GM19468 (cell line): Measurements from ENCODE around the gene AZGP1.
"Not testable (repeated sequence)": the region's sequence is repeated elsewhere in the genome, so short reads cannot be mapped to it uniquely, and the experiment has no call there.

Source experiments
- ATAC-seq: cut with Tn5 transposase; IDR thresholded peaks from one replicate; pipeline ENCODE4 v1.9.1; 2021; ENCODE audit warnings: mild to moderate bottlenecking, moderate library complexity, moderate number of reproducible peaks; ENCODE audit not compliant: unreplicated experiment; ENCODE audit errors: extremely low read depth

AZGP1 gene

DNA sequence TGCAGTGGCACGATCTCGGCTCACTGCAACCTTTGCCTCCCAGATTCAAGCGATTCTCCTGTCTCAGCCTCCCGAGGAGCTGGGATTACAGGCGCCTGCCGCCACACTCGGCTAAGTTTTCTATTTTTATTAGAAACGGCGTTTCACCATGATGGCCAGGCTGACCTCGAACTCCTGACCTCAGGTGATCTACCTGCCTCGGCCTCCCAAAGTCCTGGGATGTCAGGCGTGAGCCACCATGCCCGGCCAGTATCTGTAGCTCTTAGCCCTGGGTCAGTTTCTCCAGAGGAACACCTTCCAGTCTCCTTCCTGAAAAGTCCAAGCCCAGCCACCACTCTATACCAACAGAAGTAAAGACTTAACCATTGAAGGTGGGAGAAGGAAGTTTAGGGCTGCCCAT lies 24.4 kb upstream of the AZGP1 start:
- no peak for ATAC-seq

DNA sequence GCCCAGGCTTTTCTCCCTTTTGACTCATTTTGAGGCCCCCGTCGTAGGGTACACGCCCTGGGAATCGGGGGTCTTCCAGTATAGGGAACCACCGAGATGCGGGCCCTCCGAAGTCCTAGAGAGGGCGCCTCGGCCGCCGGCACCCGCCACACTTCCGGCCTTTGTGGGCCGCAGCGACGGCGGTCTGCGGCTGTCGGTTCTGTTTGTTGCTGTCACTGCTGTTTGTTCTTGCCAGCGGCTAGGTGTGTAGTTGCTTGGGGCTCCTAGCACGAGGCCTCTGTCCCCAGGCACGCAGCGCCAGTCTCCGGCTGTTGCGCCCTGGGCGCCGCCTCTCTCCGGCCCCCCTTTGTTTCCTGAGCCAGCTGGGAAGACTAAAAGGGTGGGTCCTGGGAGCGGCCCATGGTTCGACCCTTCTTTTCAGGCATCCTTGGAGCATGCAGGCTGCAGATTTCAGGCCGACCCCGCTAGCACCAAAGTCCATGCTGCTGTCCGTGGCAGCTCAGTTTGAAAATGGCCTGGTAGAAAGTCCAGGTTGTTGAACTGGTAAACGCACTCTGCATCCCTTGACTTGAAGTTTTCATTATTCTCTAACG lies 21.8 kb upstream of the AZGP1 start:
- no peak for ATAC-seq

DNA sequence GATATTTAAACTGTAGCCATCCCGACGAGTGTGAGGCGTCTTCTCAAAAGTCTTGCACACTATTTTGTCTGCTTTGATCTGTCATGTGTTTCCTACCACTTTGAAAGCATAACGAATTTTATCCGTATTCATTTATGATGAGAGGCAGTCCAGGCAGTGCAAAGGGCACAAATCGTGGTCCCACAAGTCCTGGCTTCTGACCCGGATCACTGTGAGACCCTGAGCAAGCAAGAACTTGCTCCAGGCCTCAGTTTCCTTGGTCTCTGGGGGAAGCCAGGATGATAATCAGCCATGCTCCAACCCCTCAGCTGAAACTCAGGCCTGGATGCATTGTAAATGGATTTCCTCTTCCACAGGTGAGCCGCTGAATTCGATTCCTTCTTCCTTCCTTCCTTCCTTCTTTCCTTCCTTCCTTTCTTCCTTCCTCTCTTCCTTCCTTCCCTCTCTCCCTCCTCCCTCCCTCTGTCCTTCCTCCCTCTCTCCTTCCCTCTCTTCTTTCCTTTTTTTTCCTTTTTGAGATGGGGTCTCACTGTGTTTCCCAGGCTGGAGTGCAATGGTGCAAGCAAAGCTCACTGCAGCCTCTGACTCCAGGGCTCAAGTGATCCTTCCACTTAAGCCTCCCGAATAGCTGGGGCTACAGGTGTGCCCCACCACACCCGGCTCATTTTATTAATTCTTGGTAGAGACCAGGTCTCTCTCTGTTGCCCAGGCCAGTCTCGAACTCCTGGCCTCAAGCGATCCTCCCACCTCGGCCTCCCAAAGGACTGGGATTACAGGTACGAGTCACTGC lies 21.1 kb upstream of the AZGP1 start:
- ATAC-seq = no peak

DNA sequence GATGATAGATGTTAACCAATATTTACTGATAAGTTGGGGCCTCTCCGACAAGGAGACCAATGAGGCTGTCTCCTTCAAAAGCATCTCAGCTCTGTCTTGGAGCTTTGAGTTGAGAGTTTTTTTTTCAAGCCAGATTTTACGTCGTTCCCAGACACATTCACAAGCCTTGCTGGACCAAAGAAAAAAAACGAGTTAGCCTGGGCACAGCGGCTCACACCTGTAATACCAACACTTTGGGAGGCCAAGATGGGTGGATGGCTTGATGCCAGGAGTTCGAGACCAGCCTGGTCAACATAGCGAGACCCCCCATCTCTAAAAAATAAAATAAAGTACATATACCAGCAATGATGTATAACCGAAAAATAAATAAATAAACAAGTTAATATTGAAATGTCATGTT lies 19.0 kb upstream of the AZGP1 start:
- no peak for ATAC-seq

DNA sequence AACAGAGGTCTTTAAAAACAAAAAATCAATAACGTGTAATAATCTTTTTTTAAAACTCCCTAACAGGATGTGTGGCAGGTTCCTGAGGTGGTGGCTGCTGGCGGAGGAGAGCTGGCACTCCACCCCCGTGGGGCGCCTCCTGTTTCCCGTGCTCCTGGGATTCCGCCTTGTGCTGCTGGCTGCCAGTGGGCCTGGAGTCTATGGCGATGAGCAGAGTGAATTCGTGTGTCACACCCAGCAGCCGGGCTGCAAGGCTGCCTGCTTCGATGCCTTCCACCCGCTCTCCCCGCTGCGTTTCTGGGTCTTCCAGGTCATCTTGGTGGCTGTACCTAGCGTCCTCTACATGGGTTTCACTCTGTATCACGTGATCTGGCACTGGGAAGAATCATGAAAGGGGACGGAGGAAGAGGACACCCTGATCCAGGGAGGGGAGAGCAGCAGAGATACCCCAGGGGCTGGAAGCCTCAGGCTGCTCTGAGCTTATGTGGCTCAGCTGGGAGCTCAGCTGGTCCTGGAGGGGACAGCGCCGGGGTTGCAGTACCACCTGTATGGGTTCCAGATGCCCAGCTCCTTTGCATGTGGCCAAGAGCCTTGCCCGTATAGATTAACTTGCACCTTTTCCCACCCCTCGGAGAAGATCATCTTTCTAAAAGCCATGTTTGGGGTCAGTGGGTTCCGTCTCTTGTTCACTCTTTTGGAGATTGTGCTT lies 16.7 kb upstream of the AZGP1 start:
- ATAC-seq = no peak

DNA sequence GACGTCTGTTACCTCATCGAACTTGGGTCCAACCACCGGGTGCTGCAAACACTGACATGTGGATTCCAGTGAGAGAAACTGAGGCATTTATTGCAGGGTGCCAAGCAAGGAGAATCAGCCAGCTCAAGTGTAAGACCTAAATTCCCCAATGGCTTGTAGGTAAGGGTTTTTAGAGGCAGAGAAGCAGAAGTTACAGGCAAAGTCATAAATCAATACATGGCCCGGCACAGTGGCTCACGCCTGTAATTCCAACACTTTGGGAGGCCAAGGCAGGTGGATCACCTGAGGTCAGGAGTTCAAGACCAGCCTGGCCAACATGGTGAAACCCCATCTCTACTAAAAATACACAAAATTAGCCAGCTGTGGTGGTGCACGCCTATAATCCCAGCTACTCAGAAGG lies 15.7 kb upstream of the AZGP1 start:
- ATAC-seq = not testable (repeated sequence)

DNA sequence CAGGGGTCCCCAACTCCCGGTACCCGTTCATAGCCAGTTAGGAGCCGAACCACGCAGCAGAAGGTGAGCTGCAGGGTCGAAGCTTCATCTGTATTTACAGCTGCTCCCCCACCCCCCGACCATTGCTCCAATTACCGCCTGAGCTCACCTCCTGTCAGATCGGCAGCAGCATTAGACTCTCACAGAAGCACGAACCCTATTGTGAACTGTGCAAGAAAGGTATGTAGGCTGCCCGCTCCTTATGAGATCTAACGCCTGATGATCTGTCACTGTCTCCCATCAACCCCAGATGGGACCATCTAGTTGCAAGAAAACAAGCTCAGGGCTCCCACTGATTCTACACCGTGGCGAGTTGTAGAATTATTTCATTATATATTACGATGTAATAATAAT lies 14.6 kb upstream of the AZGP1 start:
- ATAC-seq = no peak

DNA sequence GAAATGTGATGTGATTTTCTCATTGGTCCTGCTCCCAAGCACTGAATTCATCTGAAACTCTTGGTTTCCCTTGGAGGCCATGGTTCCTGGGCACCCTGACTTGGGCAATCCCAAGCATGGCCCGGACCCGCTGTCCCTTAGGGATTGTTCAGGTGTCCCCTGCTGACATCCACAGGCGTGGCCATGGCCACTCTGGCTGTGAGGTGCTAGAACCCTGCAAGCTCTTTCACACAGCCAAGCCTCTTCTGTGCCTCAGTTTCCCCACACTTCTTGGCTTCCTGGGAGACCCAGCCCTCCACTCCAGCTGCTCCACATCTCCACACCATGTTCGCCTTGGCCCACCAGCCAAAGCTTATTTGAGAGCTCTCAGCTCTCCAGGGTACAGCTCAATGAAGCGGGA lies 12.0 kb upstream of the AZGP1 start:
- no peak for ATAC-seq

DNA sequence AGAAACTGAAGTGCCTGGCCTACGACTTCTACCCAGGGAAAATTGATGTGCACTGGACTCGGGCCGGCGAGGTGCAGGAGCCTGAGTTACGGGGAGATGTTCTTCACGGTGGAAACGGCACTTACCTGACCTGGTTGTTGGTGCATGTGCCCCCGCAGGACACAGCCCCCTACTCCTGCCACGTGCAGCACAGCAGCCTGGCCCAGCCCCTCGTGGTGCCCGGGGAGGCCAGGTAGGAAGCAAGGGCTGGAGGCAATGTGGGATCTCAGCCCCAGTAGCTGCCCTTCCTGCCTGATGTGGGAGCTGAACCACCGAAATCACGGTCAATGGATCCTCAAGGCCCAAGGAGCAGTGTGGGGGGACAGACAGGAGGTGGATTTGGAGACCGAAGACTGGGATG lies 11.5 kb upstream of the AZGP1 start:
- ATAC-seq = not testable (repeated sequence)

DNA sequence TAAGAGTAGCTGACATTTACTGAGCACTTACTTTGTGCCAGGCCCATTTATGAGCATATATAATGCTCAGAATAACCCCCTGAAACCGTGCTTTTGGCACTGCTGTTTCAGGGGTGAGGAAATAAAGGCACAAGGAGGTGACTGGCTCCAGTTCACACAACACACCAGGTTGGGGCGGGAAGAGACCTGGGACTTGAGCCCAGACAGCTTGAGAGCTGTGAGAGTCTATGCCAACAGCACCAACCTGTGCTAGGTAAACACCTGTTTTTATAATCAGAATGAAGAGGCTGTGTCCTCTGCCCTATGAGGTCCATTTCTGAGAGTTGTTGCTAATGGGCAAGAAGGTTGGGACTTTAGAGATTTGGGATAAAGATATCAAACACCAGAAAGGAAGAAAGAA lies 8.8 kb upstream of the AZGP1 start:
- ATAC-seq = no peak

DNA sequence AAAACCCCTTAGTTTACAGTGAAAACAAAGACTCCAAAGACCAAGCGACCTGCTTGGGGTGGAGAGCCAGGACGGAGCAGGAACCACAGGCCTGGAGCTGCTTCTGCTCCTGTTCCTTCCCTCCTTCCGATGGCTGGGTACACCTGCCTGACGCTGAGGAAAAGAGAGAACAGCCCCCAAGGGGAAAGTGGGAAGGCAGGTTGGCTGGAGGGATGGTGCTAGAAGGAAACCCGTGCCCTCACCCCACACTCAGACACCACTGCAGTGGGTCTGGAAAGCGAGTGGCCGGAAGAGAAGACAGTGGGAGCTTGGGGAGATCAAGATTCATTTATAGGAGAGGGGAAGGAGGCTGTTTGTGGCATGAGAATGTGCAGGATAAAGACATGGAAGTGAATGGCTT lies 5.2 kb upstream of the AZGP1 start:
- ATAC-seq = not testable (repeated sequence)

DNA sequence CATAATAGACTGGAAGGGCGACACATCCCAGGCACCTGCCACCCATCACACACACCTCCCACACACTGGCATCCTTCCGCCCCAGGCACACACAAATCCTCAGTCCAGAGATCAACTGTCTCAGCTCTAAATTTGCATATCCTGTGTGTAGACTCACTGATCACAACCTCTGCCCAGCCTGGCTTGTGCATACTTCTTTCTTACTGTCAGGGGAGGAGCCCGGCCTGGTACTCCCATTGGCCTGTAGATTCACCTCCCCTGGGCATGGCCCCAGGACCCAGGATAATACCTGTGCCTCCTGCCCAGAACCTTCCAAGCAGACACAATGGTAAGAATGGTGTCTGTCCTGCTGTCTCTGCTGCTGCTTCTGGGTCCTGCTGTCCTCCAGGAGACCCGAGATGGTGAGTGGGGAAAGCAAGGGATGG lies 4.6 kb upstream of the AZGP1 start:
- peak; percentile 46 for ATAC-seq

DNA sequence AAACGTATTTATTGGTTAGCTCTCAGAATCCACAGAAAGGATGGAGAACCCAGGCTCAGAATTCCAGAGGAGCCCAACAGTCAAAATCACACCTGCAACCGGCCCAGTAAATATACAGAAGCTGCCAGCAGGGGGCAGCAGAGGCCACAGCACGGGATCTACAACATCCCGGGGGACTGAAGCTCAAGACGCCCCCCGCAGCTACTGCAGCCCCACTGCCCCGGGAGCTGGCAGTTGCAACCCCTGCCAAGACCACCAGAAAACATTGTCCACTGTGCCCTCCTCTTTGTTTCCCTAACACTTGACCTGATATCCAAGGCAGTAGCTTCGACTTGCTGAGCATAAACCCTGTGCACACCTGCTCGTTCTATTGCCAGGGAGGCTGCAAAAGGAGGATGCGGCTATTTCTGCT lies 4.0 kb upstream of the AZGP1 start:
- ATAC-seq = not testable (repeated sequence)

DNA sequence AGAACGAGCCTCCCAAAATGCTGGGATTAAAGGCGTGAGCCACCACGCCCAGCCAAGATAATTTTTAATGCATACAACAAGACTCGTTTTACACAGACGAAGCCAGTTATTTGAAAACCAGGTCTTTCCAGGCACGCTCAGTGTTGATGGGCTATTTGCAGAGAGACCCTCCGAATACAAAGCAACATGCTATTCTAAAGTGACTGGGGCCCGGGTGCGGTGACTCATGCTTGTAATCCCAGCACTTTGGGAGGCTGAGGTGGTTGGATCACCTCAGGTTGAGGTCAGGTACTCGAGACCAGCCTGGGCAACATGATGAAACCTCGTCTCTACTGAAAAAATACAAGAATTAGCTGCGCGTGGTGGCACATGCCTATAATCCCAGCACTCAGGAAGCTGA lies 795 bp upstream of the AZGP1 start:
- no peak for ATAC-seq

DNA sequence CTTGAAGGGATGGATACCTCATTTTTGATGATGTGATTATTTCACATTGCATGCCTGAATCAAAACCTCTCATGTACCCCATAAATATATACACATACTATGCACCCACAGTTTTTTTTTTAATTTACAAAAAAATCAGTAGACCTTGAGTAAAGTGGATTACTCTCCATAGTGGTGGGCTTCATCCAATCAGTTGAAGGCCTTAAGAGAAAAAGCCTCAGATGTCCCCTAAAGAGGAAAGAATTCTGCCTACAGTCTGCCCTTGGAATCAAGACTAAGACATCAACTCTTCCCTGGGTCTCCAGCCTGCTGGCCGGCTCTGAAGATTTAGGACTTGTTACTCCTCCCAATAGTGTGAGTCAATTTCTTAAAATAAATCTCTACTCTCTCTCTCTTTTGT lies 1.1 kb downstream of the AZGP1 start:
- ATAC-seq = no peak

DNA sequence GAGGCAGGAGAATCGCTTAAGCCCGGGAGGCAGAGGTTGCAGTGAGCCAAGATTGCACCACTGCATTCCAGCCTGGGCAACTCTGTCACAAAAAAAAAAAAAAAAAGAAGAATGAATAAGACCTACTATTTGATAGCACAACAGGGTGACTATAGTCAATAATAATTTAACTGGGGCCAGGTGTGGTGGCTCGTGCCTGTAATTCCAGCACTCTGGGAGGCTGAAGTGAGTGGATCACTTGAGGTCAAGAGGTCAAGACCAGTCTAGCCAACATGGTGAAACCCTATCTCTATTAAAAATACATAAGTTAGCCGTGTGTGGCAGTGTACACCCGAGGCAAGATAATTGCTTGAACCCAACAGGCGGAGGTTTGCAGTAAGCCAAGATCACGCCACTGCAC lies 2.0 kb downstream of the AZGP1 start:
- ATAC-seq = not testable (repeated sequence)

DNA sequence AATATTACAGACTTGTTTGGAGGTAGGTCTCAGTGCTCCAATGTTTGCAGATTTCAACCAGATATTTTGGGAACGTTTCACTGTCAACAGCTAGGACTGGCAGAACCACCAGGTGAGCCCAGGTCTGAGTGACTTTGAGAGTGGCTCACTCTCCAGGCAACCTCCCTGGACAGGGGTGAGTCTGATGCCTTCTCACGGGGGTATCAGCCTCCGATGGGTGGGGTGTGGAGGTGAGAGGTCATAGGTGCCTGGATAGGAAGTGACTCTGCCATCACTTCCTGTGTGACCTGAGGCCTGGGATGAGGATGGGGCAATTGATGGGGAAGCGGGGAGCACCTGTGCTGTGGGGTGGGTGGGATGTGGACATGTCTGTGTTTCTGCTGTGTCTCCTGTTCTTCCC lies 4.6 kb downstream of the AZGP1 start:
- ATAC-seq = no peak

DNA sequence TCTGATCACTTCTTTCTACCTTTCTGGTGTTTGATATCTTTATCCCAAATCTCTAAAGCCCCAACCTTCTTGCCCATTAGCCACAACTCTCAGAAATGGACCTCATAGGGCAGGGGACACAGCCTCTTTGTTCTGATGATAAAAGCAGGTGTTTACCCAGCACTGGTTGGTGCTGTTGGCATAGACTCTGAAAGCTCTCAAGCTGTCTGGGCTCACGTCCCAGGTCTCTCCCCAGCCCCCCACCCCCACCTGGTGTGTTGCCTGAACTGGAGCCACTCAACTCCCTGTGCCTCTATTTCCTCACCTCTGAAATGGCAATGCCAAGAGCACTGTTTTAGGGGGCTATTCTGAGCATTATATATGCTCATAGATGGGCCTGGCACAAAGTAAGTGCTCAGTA lies 6.0 kb downstream of the AZGP1 start:
- not testable (repeated sequence) for ATAC-seq

DNA sequence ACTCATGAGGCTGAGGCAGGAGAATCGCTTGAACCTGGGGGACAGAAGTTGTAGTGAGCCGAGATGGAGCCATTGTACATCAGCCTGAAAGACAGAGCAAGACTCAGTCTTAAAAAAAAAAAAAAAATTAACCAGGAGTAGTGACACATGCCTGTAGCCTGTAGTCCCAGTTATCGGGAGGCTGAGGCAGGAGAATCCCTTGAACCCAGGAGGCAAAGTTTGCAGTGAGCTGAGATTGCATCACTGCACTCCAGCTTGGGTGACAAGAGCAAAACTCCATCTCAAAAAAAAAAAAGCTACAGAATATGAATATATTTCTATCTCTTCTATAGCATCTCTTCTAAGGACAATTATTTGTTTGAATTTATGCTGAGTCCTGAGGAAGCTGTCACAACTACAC lies 6.5 kb downstream of the AZGP1 start:
- ATAC-seq = no peak

DNA sequence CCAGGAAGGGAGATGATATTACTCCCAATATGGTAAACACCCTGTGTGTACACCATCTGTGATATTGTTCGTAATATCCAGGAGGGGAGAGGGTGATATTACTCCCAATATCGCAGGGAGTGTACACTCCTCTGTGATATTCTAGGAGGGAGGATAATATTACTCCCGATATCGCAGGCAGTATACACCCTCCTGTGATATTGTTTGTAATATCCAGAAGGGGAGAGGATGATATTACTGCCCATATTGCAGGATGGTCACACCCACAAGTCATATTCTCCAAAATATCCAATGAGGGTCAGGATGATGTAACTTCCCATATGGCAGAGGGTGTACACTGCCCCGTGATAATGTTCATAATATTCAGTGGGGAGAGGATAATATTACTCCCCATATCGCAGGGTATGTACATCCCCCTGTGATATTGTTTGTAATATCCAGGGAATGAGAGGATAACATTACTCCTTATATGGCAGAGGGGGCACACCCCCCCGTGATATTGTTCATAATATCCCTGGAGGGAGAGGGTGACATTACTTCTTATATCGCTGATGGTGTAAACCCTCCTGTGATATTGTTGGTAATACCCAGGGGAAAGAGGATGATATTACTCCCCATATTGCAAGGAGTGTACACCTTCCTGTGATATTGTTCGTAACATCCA lies 17.1 kb downstream of the AZGP1 start:
- no peak for ATAC-seq

DNA sequence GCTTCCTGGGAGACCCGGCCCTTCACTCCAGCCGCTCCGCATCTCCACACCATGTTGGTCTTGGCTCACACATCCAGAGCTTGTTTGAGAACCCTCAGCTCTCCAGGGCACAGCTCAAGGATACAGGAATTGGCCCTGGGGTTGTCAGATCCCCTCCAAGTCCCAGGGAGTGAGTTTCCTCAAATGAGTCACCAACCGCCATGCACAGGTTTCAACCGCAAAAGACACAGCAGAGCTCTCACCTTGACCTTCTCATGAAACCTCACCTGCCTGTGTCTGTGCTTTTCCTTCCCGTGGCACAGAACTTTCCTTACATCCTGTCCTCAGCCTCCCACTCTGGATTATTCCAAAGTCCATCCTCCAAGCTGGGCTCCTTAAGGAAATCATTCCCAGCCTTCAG lies 20.6 kb downstream of the AZGP1 start:
- ATAC-seq = no peak
